ENCODE data around the gene KCNQ5.
"Not testable (repeated sequence)": the region's sequence is repeated elsewhere in the genome, so short reads cannot be mapped to it uniquely, and the experiment has no call there.

KCNQ5 gene

DNA sequence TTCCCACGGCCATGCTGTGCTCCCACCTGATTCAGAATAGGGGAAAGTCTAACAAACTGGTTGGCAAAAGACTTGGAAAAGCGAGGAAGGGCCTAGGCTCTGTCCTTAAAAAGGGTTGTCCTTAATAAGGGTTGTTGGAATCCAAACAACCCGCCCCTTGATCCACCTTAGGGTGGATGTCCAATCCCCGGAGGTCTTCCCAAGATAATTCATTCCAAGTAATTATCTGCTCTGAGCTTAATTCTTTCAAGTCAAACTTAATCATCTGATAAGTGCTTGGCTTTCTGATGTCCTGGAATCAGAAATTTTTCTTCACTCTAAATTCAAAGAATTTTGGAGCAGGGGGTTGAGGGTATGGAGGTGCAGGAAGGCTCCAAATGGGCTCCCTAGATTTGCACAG, 603.5 kb downstream of the KCNQ5 start, which contains the start of gene KHDC1L:
Gene KHDC1L (minus strand): TSS at position 101 of the 400 bp plus-strand sequence. CDS start 88 bp downstream, at position 13.
- TF ChIP-seq, protein P1, sequence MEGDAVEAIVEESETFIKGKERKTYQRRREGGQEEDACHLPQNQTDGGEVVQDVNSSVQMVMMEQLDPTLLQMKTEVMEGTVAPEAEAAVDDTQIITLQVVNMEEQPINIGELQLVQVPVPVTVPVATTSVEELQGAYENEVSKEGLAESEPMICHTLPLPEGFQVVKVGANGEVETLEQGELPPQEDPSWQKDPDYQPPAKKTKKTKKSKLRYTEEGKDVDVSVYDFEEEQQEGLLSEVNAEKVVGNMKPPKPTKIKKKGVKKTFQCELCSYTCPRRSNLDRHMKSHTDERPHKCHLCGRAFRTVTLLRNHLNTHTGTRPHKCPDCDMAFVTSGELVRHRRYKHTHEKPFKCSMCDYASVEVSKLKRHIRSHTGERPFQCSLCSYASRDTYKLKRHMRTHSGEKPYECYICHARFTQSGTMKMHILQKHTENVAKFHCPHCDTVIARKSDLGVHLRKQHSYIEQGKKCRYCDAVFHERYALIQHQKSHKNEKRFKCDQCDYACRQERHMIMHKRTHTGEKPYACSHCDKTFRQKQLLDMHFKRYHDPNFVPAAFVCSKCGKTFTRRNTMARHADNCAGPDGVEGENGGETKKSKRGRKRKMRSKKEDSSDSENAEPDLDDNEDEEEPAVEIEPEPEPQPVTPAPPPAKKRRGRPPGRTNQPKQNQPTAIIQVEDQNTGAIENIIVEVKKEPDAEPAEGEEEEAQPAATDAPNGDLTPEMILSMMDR (IDR thresholded peaks at IDR 0.05; ENCODE audit: low read depth, low read length), result no peak
- H3K4me3 ChIP-seq (ENCODE audit: low read depth, low read length), result no peak within 1 kb of the TSS

DNA sequence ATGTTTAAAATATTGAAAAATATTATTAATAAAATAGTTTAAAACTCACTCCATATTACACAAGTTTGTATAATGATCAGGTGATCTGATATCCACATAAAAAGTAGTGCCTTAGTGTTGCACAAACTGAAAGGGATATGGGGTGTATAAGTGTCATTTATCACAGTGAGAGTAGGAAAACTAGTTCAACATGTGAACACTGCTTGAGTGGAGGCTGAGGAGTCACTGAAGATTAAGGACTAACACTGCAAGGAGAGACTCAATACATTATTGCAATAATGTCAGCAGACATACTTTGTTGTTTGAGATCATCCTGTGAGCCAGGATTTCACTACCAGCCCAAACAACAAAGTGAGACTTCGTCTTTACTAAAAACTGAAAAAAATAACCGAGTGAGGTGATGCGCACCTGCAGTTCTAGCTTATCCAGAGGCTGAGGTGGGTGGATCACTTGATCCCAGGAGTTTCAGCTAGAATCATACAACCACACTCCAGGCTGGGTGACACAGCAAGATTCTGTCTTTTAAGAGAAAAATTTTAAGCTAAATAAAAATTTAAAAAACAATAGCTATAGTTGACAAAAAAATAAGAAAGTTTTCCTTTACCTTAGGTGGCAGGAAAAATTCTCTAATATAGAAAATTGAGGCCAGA, 605.9 kb downstream of the KCNQ5 start:
- TF ChIP-seq, protein P1 (IDR thresholded peaks at IDR 0.05; ENCODE audit: low read depth, low read length), result no peak
- no peak overlapping the region for H3K4me3 ChIP-seq (ENCODE audit: low read depth, low read length)

DNA sequence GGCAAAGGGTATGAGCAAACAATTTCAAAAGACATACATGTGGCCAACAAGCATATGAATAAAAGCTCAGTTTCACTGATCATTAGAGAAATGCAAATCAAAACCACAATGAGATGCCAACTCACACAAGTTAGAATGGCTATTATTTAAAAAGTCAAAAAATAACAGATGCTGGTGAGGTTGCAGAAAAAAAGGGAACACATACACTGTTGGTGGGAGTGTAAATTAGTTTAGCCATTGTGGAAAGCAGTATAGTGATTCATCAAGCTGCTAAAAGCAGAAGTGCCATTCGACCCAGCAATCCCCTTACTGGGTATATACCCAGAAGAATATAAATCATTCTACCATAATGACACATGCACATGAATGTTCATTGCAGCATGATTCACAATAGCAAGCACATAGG, 610.1 kb downstream of the KCNQ5 start:
- H3K4me3 ChIP-seq (ENCODE audit: low read depth, low read length), result no peak overlapping the region
- TF ChIP-seq, protein P1 (IDR thresholded peaks at IDR 0.05; ENCODE audit: low read depth, low read length), result no peak

DNA sequence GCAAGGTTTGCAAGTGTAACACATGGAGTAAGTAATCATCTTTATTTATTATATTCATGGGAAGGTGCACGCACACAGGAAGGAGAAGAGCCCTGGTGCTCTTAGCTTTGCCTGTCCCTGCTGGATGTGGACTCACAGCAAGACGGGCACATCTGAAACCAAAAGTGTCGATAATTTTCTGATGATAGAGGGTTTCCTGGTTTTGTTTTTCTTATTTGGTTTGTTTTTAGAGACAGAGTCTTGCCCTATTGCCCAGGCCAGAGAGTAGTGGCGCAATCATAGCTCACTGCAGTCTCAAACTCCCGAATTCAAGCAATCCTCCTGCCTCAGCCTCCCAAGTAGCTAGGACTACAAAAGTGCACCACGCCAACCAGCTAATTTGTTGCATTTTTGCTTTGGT, 611.2 kb downstream of the KCNQ5 start:
- TF ChIP-seq, protein P1 (IDR thresholded peaks at IDR 0.05; ENCODE audit: low read depth, low read length), result no peak
- H3K4me3 ChIP-seq (ENCODE audit: low read depth, low read length), result no peak overlapping the region

DNA sequence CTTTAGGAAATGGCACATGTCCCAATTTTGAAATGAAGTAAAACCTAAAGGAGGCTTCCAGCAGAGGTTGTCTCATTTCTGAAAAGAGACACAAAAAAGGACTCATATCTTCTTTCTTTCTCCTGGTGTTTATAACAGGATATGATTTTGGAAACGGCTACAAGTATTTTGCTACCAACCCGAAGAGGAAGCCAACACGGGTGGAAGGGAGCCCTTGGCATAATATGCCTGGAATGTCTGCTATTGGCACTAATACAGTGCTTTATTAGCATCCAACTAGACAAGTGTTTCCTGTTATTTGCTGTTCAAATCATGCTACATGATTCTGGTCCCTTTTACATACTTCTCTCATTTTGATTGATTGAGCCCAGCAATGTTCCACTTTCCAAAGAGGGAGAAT, 612.1 kb downstream of the KCNQ5 start:
- not testable (repeated sequence) for H3K4me3 ChIP-seq (ENCODE audit: low read depth, low read length)

DNA sequence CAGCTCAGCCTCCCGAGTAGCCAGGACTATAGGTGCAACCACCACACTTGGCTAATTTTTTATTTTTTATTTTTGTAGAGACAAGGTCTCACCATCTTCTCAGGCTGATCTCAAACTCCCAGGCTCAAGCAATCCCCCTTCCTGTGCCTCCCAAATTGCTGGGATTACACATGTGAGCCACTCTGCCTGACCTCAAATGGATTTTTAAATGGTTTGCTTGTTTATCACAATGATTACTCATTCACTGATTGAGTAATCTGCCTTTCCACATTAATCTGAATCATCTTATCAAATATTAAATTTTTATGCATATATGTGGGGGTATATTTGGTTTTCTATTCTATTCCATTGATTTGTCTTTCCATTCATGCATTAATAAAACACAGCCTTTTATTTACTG, 612.9 kb downstream of the KCNQ5 start:
- TF ChIP-seq, protein P1 (IDR thresholded peaks at IDR 0.05; ENCODE audit: low read depth, low read length), result no peak
- H3K4me3 ChIP-seq (ENCODE audit: low read depth, low read length), result no peak overlapping the region

DNA sequence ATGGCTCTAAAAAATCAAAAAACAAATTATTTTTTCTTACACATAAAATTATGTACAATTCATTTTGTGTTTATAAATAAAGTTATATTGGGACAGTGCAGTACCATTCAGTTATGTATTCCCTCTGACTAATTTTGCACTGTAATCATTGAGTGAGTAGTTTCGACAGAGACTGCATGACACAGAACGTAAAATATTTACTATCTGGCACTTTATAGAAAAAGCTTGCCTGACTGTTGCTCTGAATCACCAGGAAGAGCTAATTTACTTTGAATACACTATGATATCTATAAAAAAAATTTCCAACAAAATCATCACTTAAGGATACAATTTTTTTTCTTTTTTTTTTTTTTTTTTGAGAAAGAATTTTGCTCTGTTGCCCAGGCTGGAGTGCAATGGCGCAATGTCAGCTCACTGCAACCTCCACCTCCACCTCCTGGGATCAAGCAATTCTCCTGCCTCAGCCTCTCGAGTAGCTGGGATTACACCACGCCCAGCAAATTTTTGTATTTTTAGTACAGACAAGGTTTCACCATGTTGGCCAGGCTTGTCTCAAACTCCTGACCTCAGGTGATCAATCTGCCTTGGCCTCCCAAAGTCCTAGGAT, 614.4 kb downstream of the KCNQ5 start:
- H3K4me3 ChIP-seq (ENCODE audit: low read depth, low read length), result no peak overlapping the region
- TF ChIP-seq, protein P1 (IDR thresholded peaks at IDR 0.05; ENCODE audit: low read depth, low read length), result no peak
